ENCODE measurements around the gene HSD17B2.

DNA sequence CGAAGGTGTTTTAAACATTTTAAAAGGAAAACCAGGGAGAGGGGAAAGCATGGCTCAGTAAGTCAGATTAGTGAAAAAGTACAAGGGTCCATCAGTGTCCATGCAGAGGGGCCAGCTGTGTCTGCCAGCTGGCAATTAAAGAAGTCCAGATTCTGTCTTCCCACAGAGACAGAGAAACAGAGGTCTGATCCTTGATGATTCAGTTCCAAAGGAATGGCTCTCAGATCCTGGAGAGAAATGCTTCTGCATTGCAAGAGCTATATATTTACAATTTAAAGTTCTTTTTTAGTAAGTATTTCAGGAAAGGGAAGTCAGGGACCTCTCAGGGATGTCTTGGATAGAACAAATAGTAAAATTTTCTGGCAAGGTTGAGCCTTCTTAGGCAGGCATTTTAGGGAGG lies 56.2 kb downstream of the HSD17B2 start:
- TF ChIP-seq, protein P1, sequence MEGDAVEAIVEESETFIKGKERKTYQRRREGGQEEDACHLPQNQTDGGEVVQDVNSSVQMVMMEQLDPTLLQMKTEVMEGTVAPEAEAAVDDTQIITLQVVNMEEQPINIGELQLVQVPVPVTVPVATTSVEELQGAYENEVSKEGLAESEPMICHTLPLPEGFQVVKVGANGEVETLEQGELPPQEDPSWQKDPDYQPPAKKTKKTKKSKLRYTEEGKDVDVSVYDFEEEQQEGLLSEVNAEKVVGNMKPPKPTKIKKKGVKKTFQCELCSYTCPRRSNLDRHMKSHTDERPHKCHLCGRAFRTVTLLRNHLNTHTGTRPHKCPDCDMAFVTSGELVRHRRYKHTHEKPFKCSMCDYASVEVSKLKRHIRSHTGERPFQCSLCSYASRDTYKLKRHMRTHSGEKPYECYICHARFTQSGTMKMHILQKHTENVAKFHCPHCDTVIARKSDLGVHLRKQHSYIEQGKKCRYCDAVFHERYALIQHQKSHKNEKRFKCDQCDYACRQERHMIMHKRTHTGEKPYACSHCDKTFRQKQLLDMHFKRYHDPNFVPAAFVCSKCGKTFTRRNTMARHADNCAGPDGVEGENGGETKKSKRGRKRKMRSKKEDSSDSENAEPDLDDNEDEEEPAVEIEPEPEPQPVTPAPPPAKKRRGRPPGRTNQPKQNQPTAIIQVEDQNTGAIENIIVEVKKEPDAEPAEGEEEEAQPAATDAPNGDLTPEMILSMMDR (IDR thresholded peaks at IDR 0.05; ENCODE audit: low read length): no peak
- no peak for TF ChIP-seq EZH2 (optimal IDR thresholded peaks at IDR 0.05; ENCODE audit: low read depth, low read length)
- TF ChIP-seq EZH2phosphoT487 (IDR thresholded peaks at IDR 0.05; ENCODE audit: low read length): no peak

Data from MM.1S (cell line).